Esophagus (tissue), 2 donors: ENCODE measurements around the gene IFRD1. TPM values are rescaled to one million over a fixed set of nuclear protein-coding genes. Genes with fewer than 3 reads are reported as not detected.
A peak's percentile ranks its signal among the peaks of the same experiment; 100 is the strongest.

ENCODE experiments used
- H3K27ac ChIP-seq, 2 donors: one replicate each; pipeline ENCODE4 v1.5.1; 2013; ENCODE audit warnings: low read depth in 2 of 2, mild to moderate bottlenecking in 2 of 2, inconsistent platforms in 1 of 2, low read length in 1 of 2, moderate library complexity in 1 of 2
- H3K27me3 ChIP-seq, 2 donors: one replicate each; pipeline ENCODE4 v1.6.1; 2013; ENCODE audit warnings: low read length in 2 of 2, control low read depth in 1 of 2, mild to moderate bottlenecking in 1 of 2; ENCODE audit not compliant: insufficient read depth in 2 of 2, control insufficient read depth in 1 of 2
- H3K36me3 ChIP-seq, 2 donors: one replicate each; pipeline ENCODE4 v1.6.1; 2013; ENCODE audit warnings: low read length in 1 of 2; ENCODE audit not compliant: control insufficient read depth in 2 of 2, insufficient read depth in 2 of 2
- H3K4me1 ChIP-seq, 2 donors: one replicate each; pipeline ENCODE4 v1.6.1; 2013; ENCODE audit warnings: low read length in 1 of 2; ENCODE audit not compliant: control insufficient read depth in 2 of 2, insufficient read depth in 2 of 2
- H3K4me3 ChIP-seq, 2 donors: one replicate each; pipeline ENCODE4 v1.5.1; 2013; ENCODE audit warnings: low read length in 2 of 2, mild to moderate bottlenecking in 2 of 2, low read depth in 1 of 2, moderate library complexity in 1 of 2
- H3K9me3 ChIP-seq, 2 donors: one replicate each; pipeline ENCODE4 v1.6.1; 2013; ENCODE audit warnings: mild to moderate bottlenecking in 2 of 2, low read depth in 1 of 2, low read length in 1 of 2, moderate library complexity in 1 of 2; ENCODE audit not compliant: control insufficient read depth in 2 of 2, insufficient read depth in 1 of 2
- WGBS, 2 donors: extraction: QIAGEN DNeasy Blood & Tissue Kit; methylation state at CpG; one replicate each; pipeline ENCODE4 v1.1.7; 2013; 5-methylcytosine and 5-hydroxymethylcytosine counted together
- polyA plus RNA-seq, 2 donors: library from polyadenylated mRNA; stranded (reverse); fragments of 200-250 nt; gene quantifications; one replicate each; pipeline ENCODE4 v1.2.3, GENCODE V29; 2013
- donor health status: healthy with polysubstance abuse.
- donor health status: Bipolar disorder and iron deficiency.

IFRD1 gene
- polyA plus RNA-seq, 2 donors = 25.1 to 33.3 TPM

- Histone ChIP-seq H3K27ac (no peak overlapping the region), H3K36me3 (no peaks in the 10 kb centered on the region), H3K4me1 (no peaks in the 10 kb centered on the region), H3K9me3 (no peaks in the 10 kb centered on the region), H3K27me3 (no peaks in the 10 kb centered on the region), H3K4me3 (no peak overlapping the region)
- 33 to 37% methylated on average over 6 of the region's 6 CpGs for WGBS, 2 donors
Measured at GRCh38 chr7:112495810-112496462, 45.7 kb downstream of the IFRD1 start.

DNA sequence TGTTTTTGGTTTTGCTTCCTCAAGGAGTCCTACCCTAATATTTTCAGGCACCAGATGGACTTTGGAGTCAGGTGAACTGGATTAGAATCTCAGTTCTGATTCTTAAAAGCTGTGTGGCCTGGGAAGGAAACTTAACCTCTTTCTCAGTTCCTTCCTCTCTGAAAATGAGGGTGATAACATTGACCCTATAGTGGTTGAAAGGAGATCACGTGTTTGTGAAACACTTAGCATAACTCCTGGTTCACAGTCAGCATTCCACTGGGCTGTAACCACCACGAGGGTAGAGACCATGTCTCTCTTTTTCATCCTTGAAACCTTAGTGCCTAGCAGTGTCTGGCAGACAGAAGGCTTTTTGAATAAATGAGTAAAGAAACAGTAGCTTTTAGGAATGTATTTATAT is 47.2 kb downstream of the IFRD1 start:
- Histone ChIP-seq H3K36me3 (no peaks in the 10 kb centered on the region), H3K4me1 (no peaks in the 10 kb centered on the region), H3K27ac (no peak overlapping the region), H3K27me3 (no peaks in the 10 kb centered on the region), H3K9me3 (no peaks in the 10 kb centered on the region), H3K4me3 (no peak overlapping the region)
- 54 to 55% methylated on average over 2 of the region's 2 CpGs for WGBS, 2 donors

DNA sequence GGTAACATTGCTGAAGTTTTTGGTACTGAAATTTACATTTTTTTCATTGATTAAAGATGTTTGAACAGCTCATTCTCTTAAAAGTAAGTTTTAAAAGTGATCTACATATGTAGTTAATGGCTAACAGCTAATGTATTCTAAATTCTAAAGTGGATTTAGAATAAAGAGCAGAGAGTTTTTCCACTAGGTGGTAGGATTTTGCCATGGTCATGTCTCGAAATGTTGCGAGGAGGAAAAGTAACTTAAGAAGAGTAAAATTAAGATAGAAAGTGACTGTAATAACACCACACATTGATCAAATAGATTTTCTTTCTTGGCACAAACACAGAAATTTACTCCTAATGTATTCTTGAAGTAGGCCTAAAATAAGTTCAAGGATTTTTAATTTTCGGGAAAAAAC is 50.4 kb downstream of the IFRD1 start:
- H3K4me3 ChIP-seq = no peak overlapping the region
- no peaks in the 10 kb centered on the region for H3K4me1 ChIP-seq
- no peaks in the 10 kb centered on the region for H3K36me3 ChIP-seq
- H3K27ac ChIP-seq = no peak overlapping the region
- H3K27me3 ChIP-seq = no peaks in the 10 kb centered on the region
- 92 to 95% methylated on average over 3 of the region's 3 CpGs for WGBS, 2 donors
- H3K9me3 ChIP-seq = no peaks in the 10 kb centered on the region

- H3K36me3 ChIP-seq = no peaks in the 10 kb centered on the region
- H3K4me3 ChIP-seq = no peak overlapping the region
- H3K27me3 ChIP-seq = no peaks in the 10 kb centered on the region
- WGBS, 2 donors = 43 to 49% methylated on average over 7 of the region's 7 CpGs
- H3K9me3 ChIP-seq = no peaks in the 10 kb centered on the region
- H3K27ac ChIP-seq = peak overlapping the region in 1 of 2 donors; percentile 47
- no peaks in the 10 kb centered on the region for H3K4me1 ChIP-seq
Measured at GRCh38 chr7:112501801-112502503, 51.7 kb downstream of the IFRD1 start.

GRCh38 chr7:112502700-112503099 is 52.4 kb downstream of the IFRD1 start:
- WGBS, 2 donors = 70 to 74% methylated on average over 2 of the region's 2 CpGs
- H3K4me1 ChIP-seq = no peaks in the 10 kb centered on the region
- H3K36me3 ChIP-seq = no peaks in the 10 kb centered on the region
- H3K27me3 ChIP-seq = no peaks in the 10 kb centered on the region
- no peak overlapping the region for H3K4me3 ChIP-seq
- H3K9me3 ChIP-seq = no peaks in the 10 kb centered on the region
- peak overlapping the region in 1 of 2 donors; percentile 47 for H3K27ac ChIP-seq

DNA sequence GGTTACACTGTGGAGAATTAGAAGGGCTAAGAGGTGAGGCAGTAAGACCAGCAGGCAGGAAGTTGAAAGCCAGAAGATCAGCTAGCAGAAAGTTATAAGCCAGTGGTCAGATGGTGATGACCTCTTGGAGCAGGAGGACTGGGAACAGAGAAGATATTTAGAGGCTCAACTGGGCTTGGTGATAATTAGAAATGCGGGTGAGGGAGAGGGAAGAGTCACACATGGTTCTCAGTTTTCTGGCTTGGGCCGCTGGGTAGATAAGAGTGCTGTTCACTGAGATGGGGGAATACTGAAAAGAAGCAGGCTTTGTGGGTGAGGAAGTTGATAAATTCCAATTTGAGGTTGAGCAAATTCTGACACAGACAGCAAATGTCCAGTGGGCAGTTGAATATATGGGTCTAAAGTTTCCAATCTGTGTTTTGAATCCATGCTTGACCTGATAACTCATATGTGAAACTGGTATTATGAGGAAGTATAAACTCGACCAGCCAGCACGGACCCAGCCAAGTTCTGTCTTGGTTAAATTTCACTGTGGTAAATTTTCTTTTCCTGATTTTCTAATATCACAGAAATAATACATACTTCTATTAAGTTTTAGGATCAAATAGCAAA is 53.2 kb downstream of the IFRD1 start:
- Histone ChIP-seq H3K9me3 (no peaks in the 10 kb centered on the region), H3K4me3 (no peak overlapping the region), H3K27ac (no peak overlapping the region), H3K36me3 (no peaks in the 10 kb centered on the region), H3K4me1 (no peaks in the 10 kb centered on the region), H3K27me3 (no peaks in the 10 kb centered on the region)
- WGBS, 2 donors = 81 to 82% methylated on average over 4 of the region's 4 CpGs

GRCh38 chr7:112504093-112504695 is 53.9 kb downstream of the IFRD1 start:
- no peak overlapping the region for H3K27ac ChIP-seq

GRCh38 chr7:112505495-112505894 is 55.2 kb downstream of the IFRD1 start:
- WGBS, 2 donors = 90 to 91% methylated on average over 2 of the region's 2 CpGs
- H3K27me3 ChIP-seq = no peaks in the 10 kb centered on the region
- H3K4me1 ChIP-seq = no peaks in the 10 kb centered on the region
- H3K36me3 ChIP-seq = no peaks in the 10 kb centered on the region
- no peak overlapping the region for H3K4me3 ChIP-seq
- H3K9me3 ChIP-seq = no peaks in the 10 kb centered on the region
- H3K27ac ChIP-seq = no peak overlapping the region

More at GRCh38 chr7:112504093-112504695, 53.9 kb downstream of the IFRD1 start:
- 90 to 95% methylated on average over 5 of the region's 5 CpGs for whole genome bisulfite sequencing, 2 donors
- no peaks in the 10 kb centered on the region for H3K27me3 ChIP-seq
- H3K4me1 ChIP-seq = no peaks in the 10 kb centered on the region
- H3K36me3 ChIP-seq = no peaks in the 10 kb centered on the region
- H3K9me3 ChIP-seq = no peaks in the 10 kb centered on the region
- no peak overlapping the region for H3K4me3 ChIP-seq

DNA sequence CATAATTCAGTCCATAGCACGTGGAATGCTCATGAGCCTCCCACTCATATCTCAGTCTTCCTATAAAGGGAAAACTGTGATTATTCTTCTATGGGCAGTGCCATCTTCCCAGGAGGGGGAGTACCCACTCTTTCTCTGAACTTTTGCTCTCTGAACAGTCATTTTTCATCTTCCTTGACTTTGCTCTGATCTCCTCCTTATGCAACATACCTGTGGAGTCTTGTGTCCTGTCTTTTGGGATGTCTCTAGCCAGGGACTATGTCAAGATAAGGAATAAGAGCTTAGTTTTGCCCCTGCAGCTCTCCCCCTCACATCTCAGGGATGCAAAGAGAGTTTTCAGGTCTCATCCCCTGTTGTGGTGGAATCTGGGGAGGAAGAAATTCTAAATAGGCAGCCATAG is 58.1 kb downstream of the IFRD1 start:
- Histone ChIP-seq H3K27ac (no peak overlapping the region), H3K4me3 (no peak overlapping the region), H3K4me1 (peaks cover 0 to 2% of the 10 kb centered on the region in 2 donors), H3K27me3 (no peaks in the 10 kb centered on the region), H3K36me3 (no peaks in the 10 kb centered on the region), H3K9me3 (no peaks in the 10 kb centered on the region)
- WGBS, 2 donors = 73 to 87% methylated on average over 1 of the region's 1 CpG
